Brain microvascular endothelial cell (primary cell): ENCODE measurements around the gene HDGF.

Experiments
- DNase-seq: peaks from one replicate; pipeline ENCODE4 v3.0.0-alpha.2; 2020
- H3K27ac ChIP-seq: fragments of 250-450 bp; sonication (Bioruptor Pico); 2 replicates; pipeline ENCODE4 v1.5.1; 2020; ENCODE audit warnings: mild to moderate bottlenecking, moderate library complexity
- H3K27me3 ChIP-seq: fragments of 250-450 bp; sonication (Bioruptor Pico); replicated peaks from 2 replicates; pipeline ENCODE4 v1.5.1; 2020; ENCODE audit warnings: mild to moderate bottlenecking
- H3K36me3 ChIP-seq: fragments of 250-450 bp; sonication (Bioruptor Pico); replicated peaks from 2 replicates; pipeline ENCODE4 v1.5.1; 2020; ENCODE audit warnings: mild to moderate bottlenecking
- H3K4me3 ChIP-seq: 2 replicates; pipeline ENCODE4 v1.5.1; 2011; ENCODE audit warnings: low read depth, mild to moderate bottlenecking, control low read depth, low read length, moderate library complexity
- in situ Hi-C: cut with HindIII; loops from 2 replicates; pipeline ENCODE4 v1.10.0; 2017; ENCODE audit warnings: low sequenced_read_pairs, low pct_ligation_motif_present
- TF ChIP-seq, protein P1 (sequence below): IDR thresholded peaks from 2 replicates; pipeline ENCODE4 v1.5.1; 2011; ENCODE audit warnings: low read depth, mild to moderate bottlenecking, moderate library complexity, low read length, control low read depth, inconsistent platforms; ENCODE audit errors: missing control alignments

The HDGF gene

DNA sequence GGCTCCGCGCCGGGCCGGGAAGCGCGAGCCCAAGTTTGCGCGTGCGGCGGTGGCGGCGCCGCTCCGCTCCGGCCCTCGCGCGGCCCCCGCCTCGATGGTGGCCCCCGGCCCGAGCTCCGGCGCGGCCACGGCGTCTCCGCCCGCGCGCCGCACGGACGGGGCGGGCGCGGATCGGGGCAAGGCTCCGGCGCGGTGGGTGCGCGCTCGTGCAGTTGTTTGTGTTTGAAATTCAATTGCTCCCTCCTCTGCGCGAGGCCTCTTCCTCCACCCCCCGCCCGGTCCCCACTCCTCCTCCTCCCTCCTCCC lies at the start of gene HDGF:
Gene HDGF, minus strand, starts transcription at position 225 of the 306 bp plus-strand sequence. CDS start 246 bp downstream, outside the sequence.
- H3K36me3 ChIP-seq = no peaks in the 10 kb centered on the region
- peak within 1 kb of the TSS; percentile 96 for H3K4me3 ChIP-seq
- in situ Hi-C loops = no loop called here
- H3K27me3 ChIP-seq = no peaks in the 10 kb centered on the region
- H3K27ac ChIP-seq = peak within 1 kb of the TSS; percentile 99
- TF ChIP-seq, protein P1, sequence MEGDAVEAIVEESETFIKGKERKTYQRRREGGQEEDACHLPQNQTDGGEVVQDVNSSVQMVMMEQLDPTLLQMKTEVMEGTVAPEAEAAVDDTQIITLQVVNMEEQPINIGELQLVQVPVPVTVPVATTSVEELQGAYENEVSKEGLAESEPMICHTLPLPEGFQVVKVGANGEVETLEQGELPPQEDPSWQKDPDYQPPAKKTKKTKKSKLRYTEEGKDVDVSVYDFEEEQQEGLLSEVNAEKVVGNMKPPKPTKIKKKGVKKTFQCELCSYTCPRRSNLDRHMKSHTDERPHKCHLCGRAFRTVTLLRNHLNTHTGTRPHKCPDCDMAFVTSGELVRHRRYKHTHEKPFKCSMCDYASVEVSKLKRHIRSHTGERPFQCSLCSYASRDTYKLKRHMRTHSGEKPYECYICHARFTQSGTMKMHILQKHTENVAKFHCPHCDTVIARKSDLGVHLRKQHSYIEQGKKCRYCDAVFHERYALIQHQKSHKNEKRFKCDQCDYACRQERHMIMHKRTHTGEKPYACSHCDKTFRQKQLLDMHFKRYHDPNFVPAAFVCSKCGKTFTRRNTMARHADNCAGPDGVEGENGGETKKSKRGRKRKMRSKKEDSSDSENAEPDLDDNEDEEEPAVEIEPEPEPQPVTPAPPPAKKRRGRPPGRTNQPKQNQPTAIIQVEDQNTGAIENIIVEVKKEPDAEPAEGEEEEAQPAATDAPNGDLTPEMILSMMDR = no peak
- no peak for DNase-seq

DNA sequence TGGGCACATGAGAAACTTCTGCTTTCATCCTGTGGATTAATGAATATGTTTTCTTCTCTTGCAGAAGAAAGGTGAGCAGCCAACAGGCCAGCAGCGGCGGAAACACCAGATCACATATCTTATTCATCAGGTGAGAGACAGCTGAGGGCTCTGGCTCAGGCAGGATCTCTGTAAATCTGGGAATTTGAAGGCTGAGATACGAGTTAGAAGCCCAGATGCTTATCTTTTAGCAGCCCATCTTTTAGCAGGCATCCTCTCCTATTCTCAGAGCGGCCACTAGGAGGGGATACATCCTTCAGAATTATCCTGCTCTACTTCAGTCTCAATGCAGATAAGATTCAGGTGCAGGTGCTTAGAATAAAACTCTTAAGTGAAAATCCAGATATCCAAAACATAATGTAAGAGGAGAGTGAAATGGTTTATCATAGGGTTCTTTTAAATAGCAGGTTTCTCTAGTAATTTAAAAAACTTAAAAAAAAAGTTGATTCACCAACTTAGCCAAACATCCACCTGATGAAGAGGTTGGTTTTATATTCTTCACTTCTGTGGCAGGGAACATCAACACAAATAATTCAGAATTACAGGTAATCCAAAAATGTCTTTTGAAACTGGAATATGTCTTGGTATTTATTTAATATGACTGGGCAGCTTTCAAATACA lies 45.9 kb upstream of the HDGF start:
- DNase-seq = peak; percentile 47

DNA sequence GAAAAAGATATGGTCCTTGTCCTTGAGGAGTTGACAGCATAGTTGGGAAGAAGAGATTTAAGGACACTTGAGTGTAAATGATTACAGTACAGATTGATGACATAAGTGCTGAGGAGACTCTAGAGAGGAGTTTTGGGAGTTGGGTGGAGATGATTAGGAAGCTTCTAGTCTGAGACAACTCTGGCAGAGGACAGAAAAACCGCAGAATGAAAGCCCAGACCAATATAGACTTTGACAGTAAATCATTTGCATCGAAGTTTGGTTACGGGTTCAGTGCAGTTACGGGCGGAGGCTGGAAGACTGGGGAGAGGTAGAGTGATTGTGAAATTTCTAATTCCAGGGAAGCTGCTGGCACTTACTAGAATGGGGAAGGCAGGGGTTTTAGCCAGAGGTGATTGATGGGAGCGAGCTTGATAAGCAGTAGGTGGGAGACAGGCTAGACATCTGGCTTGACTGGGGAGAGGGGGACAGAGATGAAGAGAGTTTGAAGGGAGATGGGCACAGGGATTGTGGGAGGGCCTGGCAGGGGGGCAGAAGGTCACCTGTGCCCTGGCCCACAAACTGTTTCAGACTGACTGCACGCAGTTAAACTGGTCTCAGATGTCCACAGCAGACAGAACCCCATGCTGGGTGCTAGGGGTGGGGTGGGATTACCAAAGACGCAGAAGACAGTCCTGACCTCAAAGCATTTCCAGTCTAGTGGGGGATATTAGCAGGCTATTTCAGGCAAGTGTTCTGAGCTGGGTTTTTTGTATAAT lies 45.0 kb upstream of the HDGF start:
- no peak overlapping the region for H3K4me3 ChIP-seq
- peaks cover 72% of the 10 kb centered on the region for H3K36me3 ChIP-seq
- in situ Hi-C loops = no loop called here
- no peaks in the 10 kb centered on the region for H3K27me3 ChIP-seq
- TF ChIP-seq, protein P1 = no peak
- no peak overlapping the region for H3K27ac ChIP-seq
- no peak for DNase-seq

More for the DNA sequence above, 45.9 kb upstream of the HDGF start:
- Histone ChIP-seq H3K27me3 (no peaks in the 10 kb centered on the region), H3K36me3 (peaks cover 67% of the 10 kb centered on the region), H3K27ac (no peak overlapping the region), H3K4me3 (no peak overlapping the region)
- in situ Hi-C loops = no loop called here
- TF ChIP-seq, protein P1 = peak; percentile 87

DNA sequence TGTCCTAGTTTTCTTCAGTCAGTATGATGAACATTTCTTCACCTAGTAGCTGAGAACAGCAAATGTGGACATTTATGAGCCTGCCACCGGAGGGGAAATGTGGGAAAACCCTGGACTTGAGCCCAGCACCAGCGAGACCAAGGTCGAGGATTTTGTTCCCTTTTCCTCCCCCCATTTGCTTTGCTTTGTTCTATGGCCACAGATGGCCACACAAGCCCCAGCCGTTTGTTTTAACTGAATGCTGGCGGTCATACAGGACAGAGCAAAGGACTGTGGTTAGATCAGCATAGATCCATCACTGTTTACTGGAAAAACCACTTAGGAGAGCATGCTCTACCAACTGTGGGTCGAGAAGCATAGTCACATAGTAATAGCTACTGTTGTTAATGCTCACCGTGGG lies 44.3 kb upstream of the HDGF start:
- TF ChIP-seq, protein P1 = no peak
- in situ Hi-C loops = no loop called here
- no peaks in the 10 kb centered on the region for H3K27me3 ChIP-seq
- H3K4me3 ChIP-seq = no peak overlapping the region
- no peak for DNase-seq
- peaks cover 72% of the 10 kb centered on the region for H3K36me3 ChIP-seq
- no peak overlapping the region for H3K27ac ChIP-seq

DNA sequence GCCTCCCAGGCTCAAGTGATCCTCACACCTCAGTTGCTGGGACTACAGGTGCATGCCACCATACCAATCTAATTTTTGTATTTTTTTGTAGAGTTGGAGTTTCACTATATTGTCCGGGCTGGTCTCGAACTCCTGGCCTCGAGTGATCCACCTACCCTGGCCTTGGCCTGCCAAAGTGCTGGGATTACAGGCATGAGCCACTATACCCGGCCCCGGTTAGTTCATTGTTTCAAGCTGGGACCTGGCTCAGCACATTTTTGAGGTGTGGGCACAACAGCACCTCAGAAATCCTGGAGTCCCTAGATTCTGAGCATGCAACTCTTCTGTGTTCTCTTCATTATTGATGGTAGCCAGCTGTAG lies 43.9 kb upstream of the HDGF start:
- Histone ChIP-seq H3K27ac (no peak overlapping the region), H3K27me3 (no peaks in the 10 kb centered on the region), H3K4me3 (no peak overlapping the region), H3K36me3 (peaks cover 67% of the 10 kb centered on the region)
- in situ Hi-C loops = no loop called here
- DNase-seq = no peak
- TF ChIP-seq, protein P1 = no peak
